BLaER1 (cell line): Measurements from ENCODE around the gene DLEC1.
A peak's percentile ranks its signal among the peaks of the same experiment; 100 is the strongest.

Source experiments
- H3K27ac ChIP-seq: shearing (Covaris generic); formaldehyde crosslinking; 2 replicates; pipeline ENCODE4 v1.8.1; 2022
- H3K27me3 ChIP-seq: shearing (Covaris generic); formaldehyde crosslinking; 2 replicates; pipeline ENCODE4 v1.8.1; 2022
- H3K36me3 ChIP-seq: shearing (Covaris generic); formaldehyde crosslinking; 2 replicates; pipeline ENCODE4 v1.8.1; 2022
- H3K4me1 ChIP-seq: shearing (Covaris generic); formaldehyde crosslinking; 2 replicates; pipeline ENCODE4 v1.8.1; 2022
- H3K4me2 ChIP-seq: shearing (Covaris generic); formaldehyde crosslinking; 2 replicates; pipeline ENCODE4 v1.8.1; 2022
- H3K4me3 ChIP-seq: shearing (Covaris generic); formaldehyde crosslinking; 2 replicates; pipeline ENCODE4 v1.8.1; 2022
- H3K9ac ChIP-seq: shearing (Covaris generic); formaldehyde crosslinking; 2 replicates; pipeline ENCODE4 v1.8.1; 2022
- H3K9me3 ChIP-seq: shearing (Covaris generic); formaldehyde crosslinking; 2 replicates; pipeline ENCODE4 v1.8.1; 2022
- H4K20me1 ChIP-seq: shearing (Covaris generic); formaldehyde crosslinking; 2 replicates; pipeline ENCODE4 v1.8.1; 2022
- Cebpa-rat ChIP-seq: shearing (Covaris generic); IDR thresholded peaks from 2 replicates; pipeline ENCODE4 v1.8.1; 2022

Gene DLEC1

GRCh38 chr3:38137615-38138348 is 98.8 kb downstream of the DLEC1 start:
- peak overlapping the region; percentile 95 for H3K4me3 ChIP-seq
- H3K9me3 ChIP-seq, result no peaks in the 10 kb centered on the region
- no peak for TF ChIP-seq Cebpa-rat
- peaks cover 49% of the 10 kb centered on the region for H3K36me3 ChIP-seq
- peak overlapping the region; percentile 94 for H3K27ac ChIP-seq
- peaks cover 73% of the 10 kb centered on the region for H4K20me1 ChIP-seq
- no peaks in the 10 kb centered on the region for H3K27me3 ChIP-seq
- peaks cover 65% of the 10 kb centered on the region for H3K4me1 ChIP-seq
- peak overlapping the region; percentile 97 for H3K9ac ChIP-seq
- H3K4me2 ChIP-seq, result peak overlapping the region; percentile 92

- Histone ChIP-seq H3K36me3 (peaks cover 42% of the 10 kb centered on the region), H3K4me3 (peak within 1 kb of the TSS; percentile 95), H4K20me1 (peaks cover 66% of the 10 kb centered on the region), H3K4me1 (peaks cover 68% of the 10 kb centered on the region), H3K27ac (peak within 1 kb of the TSS; percentile 94), H3K4me2 (peak within 1 kb of the TSS; percentile 92), H3K9me3 (no peaks in the 10 kb centered on the region), H3K27me3 (no peaks in the 10 kb centered on the region), H3K9ac (peak within 1 kb of the TSS; percentile 97)
- no peak for TF ChIP-seq Cebpa-rat
Observed at GRCh38 chr3:38138349-38139190, 99.6 kb downstream of the DLEC1 start, which contains the start of gene MYD88. TSS of gene MYD88 (plus strand) at chr3:38138661. CDS start at chr3:38138701, 40 bp downstream.

- no peaks in the 10 kb centered on the region for H3K9me3 ChIP-seq
- no peaks in the 10 kb centered on the region for H3K27me3 ChIP-seq
- TF ChIP-seq Cebpa-rat, result no peak
- H3K4me3 ChIP-seq, result peak overlapping the region; percentile 95
- H3K4me1 ChIP-seq, result peaks cover 75% of the 10 kb centered on the region
- peaks cover 59% of the 10 kb centered on the region for H4K20me1 ChIP-seq
- peaks cover 35% of the 10 kb centered on the region for H3K36me3 ChIP-seq
- H3K4me2 ChIP-seq, result peak overlapping the region; percentile 92
- peak overlapping the region; percentile 97 for H3K9ac ChIP-seq
- peak overlapping the region; percentile 94 for H3K27ac ChIP-seq
Observed at GRCh38 chr3:38139191-38139590, 100.2 kb downstream of the DLEC1 start.

- peaks cover 55% of the 10 kb centered on the region for H4K20me1 ChIP-seq
- peak overlapping the region; percentile 95 for H3K4me3 ChIP-seq
- H3K9me3 ChIP-seq, result no peaks in the 10 kb centered on the region
- H3K36me3 ChIP-seq, result peaks cover 31% of the 10 kb centered on the region
- TF ChIP-seq Cebpa-rat, result no peak
- H3K4me1 ChIP-seq, result peaks cover 76% of the 10 kb centered on the region
- peak overlapping the region; percentile 92 for H3K4me2 ChIP-seq
- H3K27ac ChIP-seq, result peak overlapping the region; percentile 94
- peak overlapping the region; percentile 97 for H3K9ac ChIP-seq
- no peaks in the 10 kb centered on the region for H3K27me3 ChIP-seq
Observed at GRCh38 chr3:38139652-38140051, 100.6 kb downstream of the DLEC1 start.

GRCh38 chr3:38140326-38141172 is 101.5 kb downstream of the DLEC1 start:
- Histone ChIP-seq H3K36me3 (peaks cover 25% of the 10 kb centered on the region), H3K4me3 (peak overlapping the region; percentile 95), H4K20me1 (peaks cover 46% of the 10 kb centered on the region), H3K9ac (peak overlapping the region; percentile 97), H3K27me3 (no peaks in the 10 kb centered on the region), H3K4me2 (peak overlapping the region; percentile 92), H3K4me1 (peaks cover 67% of the 10 kb centered on the region), H3K27ac (no peak overlapping the region), H3K9me3 (peaks cover 7% of the 10 kb centered on the region)
- TF ChIP-seq Cebpa-rat, result no peak

- Histone ChIP-seq H3K4me1 (peaks cover 63% of the 10 kb centered on the region), H3K27ac (no peak overlapping the region), H3K4me3 (no peak overlapping the region), H3K36me3 (peaks cover 25% of the 10 kb centered on the region), H3K9ac (no peak overlapping the region), H4K20me1 (peaks cover 38% of the 10 kb centered on the region), H3K27me3 (no peaks in the 10 kb centered on the region), H3K4me2 (peak overlapping the region; percentile 92; the same call in 1 of the 2 replicates), H3K9me3 (peaks cover 15% of the 10 kb centered on the region)
- no peak for TF ChIP-seq Cebpa-rat
Observed at GRCh38 chr3:38141173-38141951, 102.4 kb downstream of the DLEC1 start.

- H3K36me3 ChIP-seq, result peaks cover 25% of the 10 kb centered on the region
- H3K4me2 ChIP-seq, result 0 out of 2 replicates have a peak overlapping the region, but pooled peaks have one; percentile 11
- TF ChIP-seq Cebpa-rat, result no peak
- no peak overlapping the region for H3K4me3 ChIP-seq
- no peaks in the 10 kb centered on the region for H3K27me3 ChIP-seq
- H3K27ac ChIP-seq, result no peak overlapping the region
- peaks cover 33% of the 10 kb centered on the region for H4K20me1 ChIP-seq
- peaks cover 63% of the 10 kb centered on the region for H3K4me1 ChIP-seq
- H3K9me3 ChIP-seq, result peaks cover 20% of the 10 kb centered on the region
- H3K9ac ChIP-seq, result no peak overlapping the region
Observed at GRCh38 chr3:38141952-38142273, 102.9 kb downstream of the DLEC1 start.

- H3K36me3 ChIP-seq, result peaks cover 25% of the 10 kb centered on the region
- no peak overlapping the region for H3K27ac ChIP-seq
- peaks cover 57% of the 10 kb centered on the region for H3K4me1 ChIP-seq
- H3K9ac ChIP-seq, result no peak overlapping the region
- no peak overlapping the region for H3K4me3 ChIP-seq
- H3K27me3 ChIP-seq, result no peaks in the 10 kb centered on the region
- no peak for TF ChIP-seq Cebpa-rat
- H3K4me2 ChIP-seq, result peak overlapping the region; percentile 60
- H4K20me1 ChIP-seq, result peaks cover 33% of the 10 kb centered on the region
- peaks cover 28% of the 10 kb centered on the region for H3K9me3 ChIP-seq
Observed at GRCh38 chr3:38142959-38143358, 104.0 kb downstream of the DLEC1 start.

GRCh38 chr3:38143511-38143910 is 104.5 kb downstream of the DLEC1 start:
- Histone ChIP-seq H3K9ac (no peak overlapping the region), H3K4me3 (no peak overlapping the region), H3K27ac (no peak overlapping the region), H3K27me3 (no peaks in the 10 kb centered on the region), H3K9me3 (peaks cover 28% of the 10 kb centered on the region), H4K20me1 (peaks cover 33% of the 10 kb centered on the region), H3K4me2 (peak overlapping the region; percentile 60), H3K4me1 (peaks cover 58% of the 10 kb centered on the region), H3K36me3 (peaks cover 25% of the 10 kb centered on the region)
- no peak for TF ChIP-seq Cebpa-rat
